ENCODE data around the gene EYA2. TPM values are rescaled to one million over a fixed set of nuclear protein-coding genes. Genes with fewer than 3 reads are reported as not detected.

Gene EYA2
- total and polyA plus RNA-seq, 4 donors, result 1.6 to 4.4 (median 2.1) TPM

DNA sequence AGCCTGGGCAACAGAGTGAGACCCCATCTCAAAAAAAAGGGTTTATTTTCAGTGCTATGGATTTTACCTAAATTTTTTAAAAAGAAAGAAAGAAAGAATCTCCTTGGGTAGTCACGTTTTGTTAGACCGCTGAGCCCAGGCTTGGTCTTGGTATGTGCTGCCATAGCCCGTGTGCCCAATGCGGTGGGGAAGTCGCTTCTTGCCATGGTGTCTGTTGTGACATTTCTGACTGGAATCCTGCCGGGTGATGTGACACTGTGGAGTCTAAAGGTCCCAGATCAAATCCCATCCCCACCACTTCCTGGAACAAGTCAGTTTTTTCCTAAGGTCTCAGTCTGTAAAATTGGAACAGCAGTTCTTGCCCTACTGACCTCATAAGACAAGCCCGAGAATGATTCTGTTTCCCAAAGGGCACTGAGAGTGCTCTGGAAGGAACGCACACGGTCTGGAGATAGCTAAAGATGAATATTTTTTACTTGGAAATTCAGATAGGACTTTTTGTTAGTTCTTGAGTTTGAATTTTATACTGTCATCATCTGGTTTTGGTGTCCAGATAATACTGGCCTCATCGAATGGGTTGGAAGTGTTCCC is 225.8 kb downstream of the EYA2 start:
- DNase-seq (no peak), ATAC-seq (ENCODE audit: insufficient read depth, low FRiP score) (no peak)
- no peak overlapping the region for H3K27ac ChIP-seq (ENCODE audit: low read depth in 1 of 2, low read length in 1 of 2)
- H3K4me3 ChIP-seq, result no peak overlapping the region
- H3K9ac ChIP-seq (ENCODE audit: insufficient read depth in 1 of 2, low read length in 2 of 2), result no peak overlapping the region
- TF ChIP-seq, protein P1, sequence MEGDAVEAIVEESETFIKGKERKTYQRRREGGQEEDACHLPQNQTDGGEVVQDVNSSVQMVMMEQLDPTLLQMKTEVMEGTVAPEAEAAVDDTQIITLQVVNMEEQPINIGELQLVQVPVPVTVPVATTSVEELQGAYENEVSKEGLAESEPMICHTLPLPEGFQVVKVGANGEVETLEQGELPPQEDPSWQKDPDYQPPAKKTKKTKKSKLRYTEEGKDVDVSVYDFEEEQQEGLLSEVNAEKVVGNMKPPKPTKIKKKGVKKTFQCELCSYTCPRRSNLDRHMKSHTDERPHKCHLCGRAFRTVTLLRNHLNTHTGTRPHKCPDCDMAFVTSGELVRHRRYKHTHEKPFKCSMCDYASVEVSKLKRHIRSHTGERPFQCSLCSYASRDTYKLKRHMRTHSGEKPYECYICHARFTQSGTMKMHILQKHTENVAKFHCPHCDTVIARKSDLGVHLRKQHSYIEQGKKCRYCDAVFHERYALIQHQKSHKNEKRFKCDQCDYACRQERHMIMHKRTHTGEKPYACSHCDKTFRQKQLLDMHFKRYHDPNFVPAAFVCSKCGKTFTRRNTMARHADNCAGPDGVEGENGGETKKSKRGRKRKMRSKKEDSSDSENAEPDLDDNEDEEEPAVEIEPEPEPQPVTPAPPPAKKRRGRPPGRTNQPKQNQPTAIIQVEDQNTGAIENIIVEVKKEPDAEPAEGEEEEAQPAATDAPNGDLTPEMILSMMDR (IDR thresholded peaks at IDR 0.05; ENCODE audit: control extremely low read depth, extremely low read depth), result no peak
- no peaks in the 10 kb centered on the region for H3K9me3 ChIP-seq (ENCODE audit: control insufficient read depth in 4 of 4, insufficient read depth in 3 of 4, low read length in 3 of 4)
- no peaks in the 10 kb centered on the region for H3K36me3 ChIP-seq (ENCODE audit: control insufficient read depth in 4 of 4, insufficient read depth in 4 of 4, low read length in 4 of 4)
- H3K4me1 ChIP-seq (ENCODE audit: control insufficient read depth in 5 of 5, insufficient read depth in 5 of 5, low read length in 5 of 5), result peaks cover 0 to 16% (median 2%) of the 10 kb centered on the region in 5 donors
- H3K27me3 ChIP-seq (ENCODE audit: control insufficient read depth in 3 of 3, insufficient read depth in 3 of 3, low read length in 2 of 3), result no peaks in the 10 kb centered on the region
- WGBS, 2 donors, result 85 to 91% methylated on average over 10 of the region's 10 CpGs

DNA sequence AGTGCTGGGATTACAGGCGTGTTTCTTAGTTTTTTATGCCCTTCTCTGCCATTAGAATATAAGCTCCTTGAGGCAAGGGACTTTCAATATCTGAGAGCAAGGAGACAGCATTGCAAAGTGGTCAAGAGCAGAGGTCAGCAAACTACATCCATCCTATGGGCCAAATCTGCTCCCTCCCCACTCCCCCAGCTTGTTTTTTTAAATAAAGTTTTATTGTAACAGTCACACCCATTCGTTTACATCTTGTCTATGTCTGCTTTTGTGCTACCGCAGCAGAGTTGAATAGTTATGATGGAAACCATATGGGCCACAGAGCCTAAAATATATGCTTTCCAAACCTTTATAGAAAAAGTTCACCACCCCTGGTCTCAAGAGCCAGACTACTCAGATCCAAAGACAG is 227.9 kb downstream of the EYA2 start:
- no peak for DNase-seq
- WGBS, 2 donors, result 76 to 83% methylated on average over 3 of the region's 3 CpGs
- H3K9me3 ChIP-seq (ENCODE audit: control insufficient read depth in 4 of 4, insufficient read depth in 3 of 4, low read length in 3 of 4), result no peaks in the 10 kb centered on the region
- no peak overlapping the region for H3K4me3 ChIP-seq
- H3K9ac ChIP-seq (ENCODE audit: insufficient read depth in 1 of 2, low read length in 2 of 2), result no peak overlapping the region
- no peaks in the 10 kb centered on the region for H3K27me3 ChIP-seq (ENCODE audit: control insufficient read depth in 3 of 3, insufficient read depth in 3 of 3, low read length in 2 of 3)
- TF ChIP-seq, protein P1 (IDR thresholded peaks at IDR 0.05; ENCODE audit: control extremely low read depth, extremely low read depth), result no peak
- no peak for ATAC-seq (ENCODE audit: insufficient read depth, low FRiP score)
- H3K27ac ChIP-seq (ENCODE audit: low read depth in 1 of 2, low read length in 1 of 2), result no peak overlapping the region
- H3K36me3 ChIP-seq (ENCODE audit: control insufficient read depth in 4 of 4, insufficient read depth in 4 of 4, low read length in 4 of 4), result no peaks in the 10 kb centered on the region
- H3K4me1 ChIP-seq (ENCODE audit: control insufficient read depth in 5 of 5, insufficient read depth in 5 of 5, low read length in 5 of 5), result peaks cover 0 to 29% (median 4%) of the 10 kb centered on the region in 5 donors

DNA sequence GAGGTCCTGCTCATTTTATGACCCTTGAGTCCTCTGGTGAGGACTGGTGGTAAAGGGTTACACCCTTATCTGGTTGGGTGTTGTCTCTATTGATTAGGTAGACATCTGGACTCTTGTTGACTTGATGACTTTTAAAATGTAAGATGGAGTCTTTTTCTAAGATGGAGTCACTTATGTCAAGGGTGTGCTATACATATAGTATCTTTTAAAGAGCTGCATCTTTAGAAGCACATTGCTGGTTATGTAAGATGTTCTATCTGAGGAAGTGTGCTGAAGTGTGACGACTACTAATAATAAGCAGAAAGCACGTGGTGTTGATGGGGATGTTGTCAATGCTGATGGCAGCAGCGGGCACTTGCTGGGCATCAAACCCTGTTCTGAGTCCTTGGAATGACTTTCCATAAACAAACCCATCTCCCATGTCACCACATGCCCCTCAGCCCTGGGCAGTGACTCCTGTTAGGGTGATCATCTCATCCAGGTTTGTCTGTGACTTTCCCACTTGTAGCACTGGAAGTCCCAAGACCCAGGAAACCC is 229.6 kb downstream of the EYA2 start:
- Histone ChIP-seq H3K36me3 (ENCODE audit: control insufficient read depth in 4 of 4, insufficient read depth in 4 of 4, low read length in 4 of 4) (no peaks in the 10 kb centered on the region), H3K4me3 (no peak overlapping the region), H3K27ac (ENCODE audit: low read depth in 1 of 2, low read length in 1 of 2) (peak overlapping the region; percentile 47 to 89), H3K9ac (ENCODE audit: insufficient read depth in 1 of 2, low read length in 2 of 2) (no peak overlapping the region), H3K9me3 (ENCODE audit: control insufficient read depth in 4 of 4, insufficient read depth in 3 of 4, low read length in 3 of 4) (peaks cover 0 to under 1% (median 0%) of the 10 kb centered on the region in 4 donors), H3K27me3 (ENCODE audit: control insufficient read depth in 3 of 3, insufficient read depth in 3 of 3, low read length in 2 of 3) (peaks cover 0 to 4% (median 0%) of the 10 kb centered on the region in 3 donors), H3K4me1 (ENCODE audit: control insufficient read depth in 5 of 5, insufficient read depth in 5 of 5, low read length in 5 of 5) (peaks cover 0 to 24% (median 2%) of the 10 kb centered on the region in 5 donors)
- ATAC-seq (ENCODE audit: insufficient read depth, low FRiP score), result peak; percentile 43
- TF ChIP-seq, protein P1 (IDR thresholded peaks at IDR 0.05; ENCODE audit: control extremely low read depth, extremely low read depth), result no peak
- no peak for DNase-seq
- WGBS, 2 donors, result 38 to 40% methylated on average over 3 of the region's 3 CpGs

DNA sequence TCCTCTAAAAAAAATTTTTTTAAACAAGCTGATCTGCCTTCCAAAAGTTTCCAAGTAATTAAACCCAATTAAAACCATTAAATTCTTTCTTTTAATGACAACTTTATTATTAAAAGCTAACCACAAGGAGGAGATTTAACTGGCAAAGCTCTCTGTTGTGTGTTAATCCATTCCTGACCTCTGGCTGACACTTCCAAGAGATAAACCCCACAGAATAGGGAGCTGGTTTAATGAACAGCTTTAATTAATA is 230.8 kb downstream of the EYA2 start:
- H3K27me3 ChIP-seq (ENCODE audit: control insufficient read depth in 3 of 3, insufficient read depth in 3 of 3, low read length in 2 of 3), result peaks cover 0 to 4% (median 0%) of the 10 kb centered on the region in 3 donors
- no peak overlapping the region for H3K4me3 ChIP-seq
- TF ChIP-seq, protein P1 (IDR thresholded peaks at IDR 0.05; ENCODE audit: control extremely low read depth, extremely low read depth), result no peak
- ATAC-seq (ENCODE audit: insufficient read depth, low FRiP score), result no peak
- H3K4me1 ChIP-seq (ENCODE audit: control insufficient read depth in 5 of 5, insufficient read depth in 5 of 5, low read length in 5 of 5), result peaks cover 0 to 24% (median 2%) of the 10 kb centered on the region in 5 donors
- peaks cover 0 to 4% (median 0%) of the 10 kb centered on the region in 4 donors for H3K9me3 ChIP-seq (ENCODE audit: control insufficient read depth in 4 of 4, insufficient read depth in 3 of 4, low read length in 3 of 4)
- no peak overlapping the region for H3K9ac ChIP-seq (ENCODE audit: insufficient read depth in 1 of 2, low read length in 2 of 2)
- no peak overlapping the region for H3K27ac ChIP-seq (ENCODE audit: low read depth in 1 of 2, low read length in 1 of 2)
- peak in 2 of 3 donors; percentile 35 to 89 for DNase-seq
- H3K36me3 ChIP-seq (ENCODE audit: control insufficient read depth in 4 of 4, insufficient read depth in 4 of 4, low read length in 4 of 4), result no peaks in the 10 kb centered on the region
